ENCODE measurements around the gene MAP2K5. TPM values are rescaled to one million over a fixed set of nuclear protein-coding genes. Genes with fewer than 3 reads are reported as not detected.

The MAP2K5 gene
- total RNA-seq, 2 donors from 2014 or later: 19.1 to 23.0 TPM

- intact Hi-C loops (cut with DNase I, micrococcal nuclease): no loop called here
- ATAC-seq (no peak), DNase-seq (no peak)
Observed at GRCh38 chr15:67691450-67691849, 148.9 kb downstream of the MAP2K5 start.

GRCh38 chr15:67692573-67692972, 150.1 kb downstream of the MAP2K5 start:
- no peak for ATAC-seq
- no peak for DNase-seq
- intact Hi-C loops (cut with DNase I, micrococcal nuclease): no loop called here

DNA sequence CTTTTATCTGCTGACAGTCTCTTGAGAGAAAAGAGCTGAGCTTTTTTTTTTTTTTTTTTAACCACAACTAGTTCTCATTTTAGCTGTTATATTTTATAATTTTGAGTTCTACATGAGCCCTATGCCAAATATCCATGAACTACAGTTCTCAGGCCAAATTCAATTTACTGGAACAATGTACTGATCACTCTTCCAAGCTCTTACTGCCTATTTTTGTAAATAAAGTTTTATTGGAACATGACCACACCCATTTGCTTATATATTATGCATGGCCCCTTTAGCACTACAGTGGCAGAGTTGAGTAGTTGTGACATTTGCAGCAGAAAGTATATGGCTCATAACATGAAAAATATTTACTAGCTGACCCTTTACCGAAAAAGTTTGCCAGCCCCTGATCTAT, 153.6 kb downstream of the MAP2K5 start:
- intact Hi-C loops (cut with DNase I, micrococcal nuclease): no loop called here
- ATAC-seq (no peak), DNase-seq (no peak)

DNA sequence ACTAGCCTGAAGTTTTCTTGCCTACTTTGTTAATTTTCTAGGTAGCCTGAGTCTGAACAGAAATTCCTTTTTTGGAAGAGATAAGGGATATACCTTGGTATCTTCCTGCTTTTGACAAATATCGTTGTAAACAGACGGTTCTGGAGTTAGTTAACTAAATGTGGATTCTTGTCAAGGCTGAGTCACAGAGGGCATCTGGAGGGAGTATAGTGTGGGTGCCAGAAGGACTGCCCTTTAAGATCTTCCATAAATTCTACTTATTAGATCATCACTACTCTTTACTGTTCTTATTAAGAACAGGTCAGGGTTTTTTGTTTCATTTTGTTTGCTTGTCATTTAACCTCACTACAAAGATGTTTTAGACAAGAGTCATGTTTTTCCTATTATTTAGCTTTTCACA, 157.5 kb downstream of the MAP2K5 start:
- DNase-seq (no peak), ATAC-seq (no peak)
- intact Hi-C loops (cut with DNase I, micrococcal nuclease): no loop called here

DNA sequence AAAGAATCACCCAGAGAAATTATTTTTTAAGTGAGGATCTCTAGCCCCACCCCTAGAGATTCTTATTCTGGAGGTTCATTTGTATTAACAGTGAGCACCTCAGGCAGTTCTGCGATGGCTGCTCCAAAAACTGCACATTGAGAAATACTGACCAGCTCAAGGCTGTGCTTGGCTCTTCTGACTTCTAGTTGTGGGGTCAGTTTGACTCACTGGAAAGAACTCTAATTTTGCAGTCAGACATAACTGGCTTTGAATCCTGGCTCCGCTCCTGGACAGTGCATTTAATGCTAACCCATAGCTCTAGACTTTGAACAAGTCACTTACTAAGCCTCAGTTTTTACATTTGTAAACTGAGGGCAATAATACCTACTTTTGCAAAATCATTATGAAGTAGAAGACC, 159.2 kb downstream of the MAP2K5 start:
- intact Hi-C loops (cut with DNase I, micrococcal nuclease): no loop called here
- ATAC-seq: no peak

GRCh38 chr15:67707520-67708283, 165.2 kb downstream of the MAP2K5 start:
- DNase-seq (no peak), ATAC-seq (no peak)
- intact Hi-C loops (cut with DNase I, micrococcal nuclease): no loop called here

More for the DNA sequence above, 159.2 kb downstream of the MAP2K5 start:
- DNase-seq: no peak

DNA sequence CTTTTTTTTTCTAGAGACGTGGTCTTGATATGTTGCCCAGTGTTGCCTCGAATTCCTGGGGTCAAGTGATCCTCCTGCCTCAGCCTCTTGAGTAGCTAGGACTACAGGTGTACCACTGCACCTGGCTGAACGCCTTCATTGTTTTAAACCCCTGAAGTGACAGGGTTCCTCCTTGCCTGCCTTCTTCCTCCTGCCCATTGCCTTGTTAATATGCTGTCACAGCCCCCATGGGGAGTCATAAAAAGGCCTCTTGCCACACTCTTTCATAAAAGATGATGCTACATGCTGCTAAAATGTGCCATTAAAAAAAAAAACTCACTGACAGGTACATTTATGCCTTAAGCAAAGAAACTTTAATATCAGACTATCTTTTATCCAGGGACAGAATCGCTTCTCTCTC, 166.0 kb downstream of the MAP2K5 start:
- ATAC-seq: no peak
- intact Hi-C loops (cut with DNase I, micrococcal nuclease): no loop called here
- DNase-seq: no peak

DNA sequence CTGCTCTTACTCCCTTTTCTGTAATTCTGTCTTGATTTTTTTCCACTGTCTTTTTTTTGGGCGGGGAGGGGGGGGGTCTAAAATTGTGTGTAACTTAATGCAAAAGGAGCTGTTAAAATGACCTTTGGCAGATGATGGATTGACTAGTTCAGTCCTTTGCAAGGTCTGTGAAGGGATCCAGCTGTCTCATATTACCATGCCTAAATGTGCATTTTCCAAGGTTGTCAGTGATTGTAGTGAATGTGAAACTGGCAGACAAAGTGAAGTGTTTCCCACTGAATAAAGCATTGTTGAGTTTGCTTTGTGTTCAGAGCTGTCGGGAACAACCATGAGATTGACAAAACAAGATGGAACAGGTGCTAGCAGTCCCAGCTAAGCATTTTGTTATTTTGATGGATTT, 172.7 kb downstream of the MAP2K5 start:
- intact Hi-C loops (cut with DNase I, micrococcal nuclease): no loop called here
- DNase-seq (no peak), ATAC-seq (no peak)

DNA sequence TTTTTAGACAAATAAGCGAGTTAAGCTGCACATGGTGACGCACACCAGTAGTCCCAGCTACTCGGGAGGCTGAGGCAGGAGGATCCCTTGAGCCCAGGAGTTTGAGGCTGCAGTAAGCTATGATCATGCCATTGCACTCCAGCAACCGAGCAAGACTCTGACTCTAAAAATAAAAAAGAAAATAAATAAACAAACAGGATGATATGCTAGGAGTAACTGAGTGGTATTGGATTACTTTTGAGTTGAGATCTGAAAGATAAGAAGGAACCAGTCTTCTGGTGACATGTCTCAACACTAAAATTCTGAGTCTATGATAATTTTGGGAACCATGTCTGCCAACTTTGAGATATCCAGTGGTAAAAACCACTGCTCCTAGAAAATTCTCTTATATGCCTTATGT, 173.7 kb downstream of the MAP2K5 start:
- ATAC-seq: no peak
- intact Hi-C loops (cut with DNase I, micrococcal nuclease): no loop called here

DNA sequence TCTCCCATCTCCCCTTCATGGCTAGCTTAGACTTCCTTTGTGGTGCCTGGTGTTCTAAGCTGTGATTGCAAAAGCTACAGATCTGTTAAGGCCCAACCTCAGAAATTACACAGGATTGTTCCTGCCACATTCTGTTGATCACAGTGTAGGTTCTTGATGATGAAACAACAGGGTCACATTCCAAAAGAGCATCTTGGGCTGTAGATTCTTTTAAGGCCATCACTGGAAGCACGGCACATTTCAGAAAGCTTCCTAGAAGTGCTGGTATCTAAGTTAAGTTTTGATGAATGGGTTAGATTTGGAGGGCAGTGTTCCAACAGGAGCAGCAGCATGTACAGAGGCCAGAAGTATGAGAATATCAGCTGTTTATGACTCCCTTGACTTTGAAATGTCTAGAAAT, 175.3 kb downstream of the MAP2K5 start:
- intact Hi-C loops (cut with DNase I, micrococcal nuclease): no loop called here
- no peak for ATAC-seq
- no peak for DNase-seq

More for the DNA sequence above, 173.7 kb downstream of the MAP2K5 start:
- no peak for DNase-seq

GRCh38 chr15:67719330-67719959, 176.9 kb downstream of the MAP2K5 start:
- intact Hi-C loops (cut with DNase I, micrococcal nuclease): no loop called here
- no peak for DNase-seq
- peak; percentile 90 for ATAC-seq

GRCh38 chr15:67720556-67721175, 178.2 kb downstream of the MAP2K5 start:
- ATAC-seq (peak; percentile 82), DNase-seq (peak in 1 of 2 donors; percentile 3)
- intact Hi-C loops (cut with DNase I, micrococcal nuclease): no loop called here

GRCh38 chr15:67722030-67722817, 179.7 kb downstream of the MAP2K5 start:
- DNase-seq: no peak
- ATAC-seq: no peak
- intact Hi-C loops (cut with DNase I, micrococcal nuclease): no loop called here

DNA sequence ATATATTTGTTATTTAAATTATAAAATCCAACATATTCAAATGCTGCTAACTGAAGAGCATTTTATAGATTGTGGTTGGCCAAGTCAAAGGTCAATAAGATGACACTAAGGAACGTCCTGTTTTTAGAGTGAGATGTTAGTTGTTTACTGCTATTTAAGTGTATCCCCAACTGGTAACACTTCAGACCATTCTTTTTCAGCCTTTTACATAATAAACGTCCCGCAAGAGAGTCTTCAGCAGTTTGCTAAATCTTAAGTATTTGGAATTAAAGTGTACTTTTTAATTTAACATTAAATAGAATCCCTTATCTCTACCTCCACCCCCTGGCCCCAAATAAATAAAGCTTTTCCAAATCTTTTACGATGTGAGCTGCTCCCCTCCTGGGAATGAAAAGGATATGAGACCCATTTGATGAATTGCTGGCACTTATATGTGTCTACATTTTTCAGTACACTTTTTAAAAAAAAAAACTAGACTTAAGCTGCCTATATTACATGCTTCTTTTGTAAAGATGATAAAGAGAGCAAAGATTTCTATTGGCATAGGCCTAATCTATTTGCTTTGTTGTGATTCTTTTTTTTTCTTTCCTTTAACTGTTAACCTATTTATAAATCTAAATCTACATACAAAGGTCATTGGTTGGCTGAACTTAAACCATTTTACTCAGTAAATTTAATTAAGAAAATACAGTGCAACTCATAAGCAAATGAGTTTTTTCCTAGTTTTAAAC, 181.0 kb downstream of the MAP2K5 start:
- no peak for ATAC-seq

GRCh38 chr15:67724691-67725375, 182.3 kb downstream of the MAP2K5 start:
- intact Hi-C loops (cut with DNase I, micrococcal nuclease): no loop called here
- no peak for ATAC-seq
- no peak for DNase-seq

More for the DNA sequence above, 181.0 kb downstream of the MAP2K5 start:
- no peak for DNase-seq
- intact Hi-C loops (cut with DNase I, micrococcal nuclease): no loop called here

DNA sequence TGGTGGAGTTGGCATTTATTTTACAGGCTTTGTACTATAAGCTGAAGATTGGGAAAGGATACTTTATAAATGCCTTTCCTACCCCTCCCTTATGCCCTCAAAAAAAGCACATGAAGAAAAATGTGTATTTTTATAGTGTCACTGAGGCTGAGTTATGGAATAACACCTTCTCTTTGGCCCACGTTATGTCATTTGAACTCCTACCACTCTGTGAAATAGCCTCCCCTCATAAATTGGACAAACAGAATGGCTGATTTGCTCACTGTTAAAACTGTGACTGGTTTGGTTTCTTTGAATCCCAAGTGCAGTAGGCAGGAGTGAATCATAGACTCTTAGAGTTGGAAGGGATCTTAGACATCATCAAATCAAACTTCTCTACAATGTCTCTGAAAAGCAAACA, 187.6 kb downstream of the MAP2K5 start:
- intact Hi-C loops (cut with DNase I, micrococcal nuclease): no loop called here
- DNase-seq: no peak
- no peak for ATAC-seq

GRCh38 chr15:67731112-67731721, 188.7 kb downstream of the MAP2K5 start:
- intact Hi-C loops (cut with DNase I, micrococcal nuclease): no loop called here
- ATAC-seq (peak; percentile 7), DNase-seq (no peak)

GRCh38 chr15:67732164-67732563, 189.7 kb downstream of the MAP2K5 start:
- intact Hi-C loops (cut with DNase I, micrococcal nuclease): no loop called here
- no peak for DNase-seq
- no peak for ATAC-seq

Data from left colon (tissue), 2 donors.